Renal cortical epithelial cell (primary cell): ENCODE measurements around the gene FZD2. TPM values are rescaled to one million over a fixed set of nuclear protein-coding genes. Genes with fewer than 3 reads are reported as not detected.
"Not testable (repeated sequence)": the region's sequence is repeated elsewhere in the genome, so short reads cannot be mapped to it uniquely, and the experiment has no call there.

Experiments
- DNase-seq: peaks from one replicate; pipeline ENCODE4 v3.0.0-alpha.2; 2011; ENCODE audit warnings: low read depth
- total RNA-seq: library from RNA; depleted of rRNA; stranded (reverse); fragments of >200 nt; gene quantifications from 2 replicates; pipeline ENCODE4 v1.2.3, GENCODE V29; 2014

Gene FZD2
- total RNA-seq, 1 donor from 2014 or later, result 19.9 TPM

GRCh38 chr17:44546671-44547606 lies 10.3 kb upstream of the FZD2 start:
- peak; percentile 67 for DNase-seq

- DNase-seq, result no peak
Observed at GRCh38 chr17:44547625-44548267, 9.5 kb upstream of the FZD2 start.

GRCh38 chr17:44548376-44549230 lies 8.7 kb upstream of the FZD2 start:
- DNase-seq, result no peak

- DNase-seq, result no peak
Observed at GRCh38 chr17:44549686-44550085, 7.6 kb upstream of the FZD2 start.

- no peak for DNase-seq
Observed at GRCh38 chr17:44552361-44552760, 4.9 kb upstream of the FZD2 start.

- DNase-seq, result no peak
Observed at GRCh38 chr17:44555099-44555498, 2.2 kb upstream of the FZD2 start.

- peak; percentile 53 for DNase-seq
Observed at GRCh38 chr17:44556166-44556831, 985 bp upstream of the FZD2 start.

- no peak for DNase-seq
Observed at GRCh38 chr17:44557651-44558285, 484 bp downstream of the FZD2 start.

GRCh38 chr17:44558334-44558709 lies 1.0 kb downstream of the FZD2 start:
- no peak for DNase-seq

- DNase-seq, result no peak
Observed at GRCh38 chr17:44558710-44559633, 1.7 kb downstream of the FZD2 start.

- DNase-seq, result no peak
Observed at GRCh38 chr17:44559634-44560554, 2.6 kb downstream of the FZD2 start.

- DNase-seq, result no peak
Observed at GRCh38 chr17:44561237-44561623, 3.9 kb downstream of the FZD2 start.

GRCh38 chr17:44564429-44564828 lies 7.1 kb downstream of the FZD2 start:
- DNase-seq, result no peak

GRCh38 chr17:44565866-44566443 lies 8.7 kb downstream of the FZD2 start:
- DNase-seq, result no peak

- DNase-seq, result not testable (repeated sequence)
Observed at GRCh38 chr17:44568311-44568944, 11.1 kb downstream of the FZD2 start.

GRCh38 chr17:44568945-44569858 lies 11.9 kb downstream of the FZD2 start:
- DNase-seq, result peak; percentile 23

GRCh38 chr17:44572801-44573200 lies 15.5 kb downstream of the FZD2 start:
- DNase-seq, result no peak
